Effector CD8-positive, alpha-beta T cell (primary cell): ENCODE measurements around the gene ABHD11.
"Not testable (repeated sequence)": the region's sequence is repeated elsewhere in the genome, so short reads cannot be mapped to it uniquely, and the experiment has no call there.

Experiments
- DNase-seq: peaks from one replicate; lab custom pipeline; 2025; lab: John Stamatoyannopoulos, UW

Gene ABHD11

GRCh38 chr7:73718905-73719805 is 19.4 kb downstream of the ABHD11 start, which contains the start of gene STX1A:
TSS of gene STX1A (minus strand) at chr7:73719669. CDS start at chr7:73719631, 38 bp downstream.
- peak; percentile 61 for DNase-seq

- DNase-seq: no peak
Observed at GRCh38 chr7:73718438-73718881, 20.1 kb downstream of the ABHD11 start.

GRCh38 chr7:73717991-73718405 is 20.6 kb downstream of the ABHD11 start:
- DNase-seq: peak; percentile 39

- no peak for DNase-seq
Observed at GRCh38 chr7:73717025-73717807, 21.4 kb downstream of the ABHD11 start.

GRCh38 chr7:73716318-73716890 is 22.2 kb downstream of the ABHD11 start:
- DNase-seq: no peak

- DNase-seq: no peak
Observed at GRCh38 chr7:73715648-73716317, 22.8 kb downstream of the ABHD11 start.

GRCh38 chr7:73713319-73713718 is 25.3 kb downstream of the ABHD11 start:
- DNase-seq: not testable (repeated sequence)

GRCh38 chr7:73712773-73713172 is 25.8 kb downstream of the ABHD11 start:
- no peak for DNase-seq

- no peak for DNase-seq
Observed at GRCh38 chr7:73708961-73709549, 29.5 kb downstream of the ABHD11 start.

GRCh38 chr7:73707045-73707631 is 31.5 kb downstream of the ABHD11 start:
- peak; percentile 21 for DNase-seq

GRCh38 chr7:73706126-73707044 is 32.2 kb downstream of the ABHD11 start:
- DNase-seq: no peak

GRCh38 chr7:73705551-73705920 is 33.1 kb downstream of the ABHD11 start:
- DNase-seq: no peak

- DNase-seq: no peak
Observed at GRCh38 chr7:73704640-73705550, 33.7 kb downstream of the ABHD11 start.

GRCh38 chr7:73703757-73704639 is 34.6 kb downstream of the ABHD11 start:
- peak; percentile 31 for DNase-seq

- no peak for DNase-seq
Observed at GRCh38 chr7:73703225-73703624, 35.4 kb downstream of the ABHD11 start.

- DNase-seq: no peak
Observed at GRCh38 chr7:73702665-73703064, 35.9 kb downstream of the ABHD11 start.

GRCh38 chr7:73702226-73702625 is 36.4 kb downstream of the ABHD11 start:
- DNase-seq: no peak
